GM19193 (cell line): Measurements from ENCODE around the gene TRIM6.

Source experiments
- POLR2A ChIP-seq: IDR thresholded peaks from 4 replicates; pipeline ENCODE4 v1.6.1; 2011; ENCODE audit not compliant: insufficient read depth, insufficient read length; ENCODE audit errors: extremely low read depth

TRIM6 gene

DNA sequence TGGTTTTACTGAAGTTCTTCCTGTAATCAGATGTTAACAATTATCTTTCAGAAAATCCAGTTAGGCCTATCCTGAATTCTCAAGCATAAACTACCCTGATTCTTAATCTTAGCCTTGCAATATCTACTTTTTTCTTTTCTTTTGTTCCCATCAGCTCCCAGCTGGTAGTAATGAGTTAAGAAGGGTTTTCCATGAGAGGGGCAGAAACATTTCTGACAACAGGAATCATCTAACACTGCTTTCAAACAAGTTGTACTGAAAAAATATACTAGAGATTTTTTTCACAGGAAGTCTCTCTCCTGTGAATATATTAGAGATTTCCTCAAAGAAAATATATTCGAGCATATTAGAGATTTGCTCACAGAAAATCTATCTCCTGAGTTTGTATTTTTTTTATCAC, 3.3 kb upstream of the TRIM6 start:
- TF ChIP-seq POLR2A = no peak

- no peak for TF ChIP-seq POLR2A
Observed at GRCh38 chr11:5597953-5598352, 1.5 kb downstream of the TRIM6 start.

GRCh38 chr11:5600374-5600851, 4.0 kb downstream of the TRIM6 start:
- TF ChIP-seq POLR2A = no peak

DNA sequence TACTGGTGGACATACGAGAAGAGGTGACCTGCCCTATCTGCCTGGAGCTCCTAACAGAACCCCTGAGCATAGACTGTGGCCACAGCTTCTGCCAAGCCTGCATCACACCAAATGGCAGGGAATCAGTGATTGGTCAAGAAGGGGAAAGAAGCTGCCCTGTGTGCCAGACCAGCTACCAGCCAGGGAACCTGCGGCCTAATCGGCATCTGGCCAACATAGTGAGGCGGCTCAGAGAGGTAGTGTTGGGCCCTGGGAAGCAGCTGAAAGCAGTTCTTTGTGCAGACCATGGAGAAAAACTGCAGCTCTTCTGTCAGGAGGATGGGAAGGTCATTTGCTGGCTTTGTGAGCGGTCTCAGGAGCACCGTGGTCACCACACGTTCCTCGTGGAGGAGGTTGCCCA, 6.9 kb downstream of the TRIM6 start:
- no peak for TF ChIP-seq POLR2A

DNA sequence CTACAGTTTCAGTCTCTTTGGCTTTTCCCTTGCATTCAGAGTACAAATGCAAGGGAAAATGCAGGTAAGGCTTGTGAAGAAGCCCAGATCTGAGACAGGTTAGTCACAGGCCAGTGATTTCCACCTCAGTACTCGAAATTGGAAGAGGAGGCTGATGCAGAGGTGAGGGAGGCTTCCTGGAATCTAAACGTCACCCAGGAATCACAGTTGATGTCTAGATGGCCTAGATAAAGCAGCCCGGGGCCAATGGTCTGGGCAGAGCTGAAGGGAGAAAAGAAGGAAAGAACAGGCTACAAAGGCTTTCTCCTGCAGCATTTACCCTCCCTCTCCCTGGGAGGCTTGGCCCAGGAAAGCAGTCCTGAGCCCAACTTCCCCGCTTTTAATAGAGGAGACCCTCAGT, 8.5 kb downstream of the TRIM6 start:
- TF ChIP-seq POLR2A = no peak

DNA sequence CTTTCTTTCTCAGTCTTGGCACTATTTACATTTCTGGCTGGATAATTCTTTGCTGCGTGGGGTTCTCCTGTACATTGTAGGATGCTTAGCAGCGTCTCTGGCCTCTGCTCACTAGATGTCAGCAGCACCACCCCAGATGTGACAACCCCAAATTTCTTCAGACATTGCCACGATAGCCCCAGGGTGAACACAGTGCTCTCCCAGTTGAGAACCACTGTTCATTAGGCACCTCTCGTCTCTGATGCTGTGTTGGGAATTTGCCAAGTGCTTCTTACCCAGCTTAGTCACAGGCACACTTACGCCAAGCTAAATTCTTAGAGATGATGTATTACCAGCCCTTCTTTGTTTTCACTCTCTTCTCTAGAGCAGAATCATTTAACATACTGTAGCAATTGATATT, 9.4 kb downstream of the TRIM6 start:
- TF ChIP-seq POLR2A = no peak

GRCh38 chr11:5608808-5609207, 12.4 kb downstream of the TRIM6 start:
- TF ChIP-seq POLR2A = no peak

DNA sequence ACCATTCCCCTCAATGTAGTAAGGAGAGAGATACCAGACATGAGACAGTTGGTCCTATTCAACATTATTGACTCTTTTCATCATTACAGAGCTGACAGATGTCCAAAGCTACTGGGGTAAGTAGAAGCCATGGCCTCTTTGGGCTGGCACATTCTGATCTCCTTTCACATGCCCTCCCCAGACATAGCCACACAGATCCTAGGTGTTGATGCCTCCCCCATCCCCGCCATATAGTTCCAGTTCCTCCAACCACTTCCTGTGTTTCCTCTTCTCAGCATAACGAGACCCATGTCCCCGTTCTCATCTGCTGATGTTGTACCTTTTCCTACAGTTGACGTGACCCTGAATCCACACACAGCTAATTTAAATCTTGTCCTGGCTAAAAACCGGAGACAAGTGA, 14.0 kb downstream of the TRIM6 start:
- TF ChIP-seq POLR2A = no peak

- no peak for TF ChIP-seq POLR2A
Observed at GRCh38 chr11:5611627-5612026, 15.2 kb downstream of the TRIM6 start.

- no peak for TF ChIP-seq POLR2A
Observed at GRCh38 chr11:5618807-5619206, 22.4 kb downstream of the TRIM6 start.

DNA sequence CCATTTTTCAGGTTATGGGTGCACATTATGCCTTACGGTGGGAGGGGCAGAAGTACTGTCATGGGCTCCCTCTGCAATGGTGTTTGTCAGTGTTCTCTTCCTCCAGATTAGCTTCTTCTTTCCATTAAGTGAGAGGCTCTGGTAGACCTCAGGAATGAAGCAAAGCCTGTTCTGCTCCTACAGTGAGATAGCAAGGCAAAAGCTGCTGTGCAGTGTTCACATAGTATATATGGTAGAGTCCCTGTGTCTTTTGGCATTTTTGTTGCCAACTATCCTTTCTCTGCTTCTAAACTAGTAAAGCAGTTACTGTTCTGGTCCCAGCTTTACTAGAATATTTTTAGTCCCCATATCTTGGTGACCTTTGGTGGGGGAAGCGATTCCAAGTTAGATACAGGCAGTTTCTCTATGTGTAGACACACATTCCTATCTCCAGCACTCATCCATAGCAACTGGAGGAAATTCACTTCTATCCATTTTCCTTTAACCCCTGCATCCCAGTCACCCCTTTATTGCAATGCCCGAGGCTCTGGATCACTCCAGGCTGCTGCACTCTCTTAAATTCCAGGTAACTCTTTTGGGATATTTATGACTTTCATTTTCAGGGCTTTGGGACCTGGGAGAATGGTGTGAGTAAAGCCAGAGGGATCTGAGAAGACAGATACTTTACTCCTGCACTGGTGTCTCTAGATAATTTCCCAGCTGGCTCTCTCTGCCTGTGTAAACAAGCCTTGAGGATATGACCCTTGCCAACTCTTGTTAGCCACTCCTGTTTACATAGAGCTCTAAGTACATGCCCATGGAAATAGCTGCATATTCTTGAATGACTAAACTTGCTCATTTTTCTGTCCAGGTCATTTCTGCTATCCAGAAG, 24.4 kb downstream of the TRIM6 start:
- no peak for TF ChIP-seq POLR2A

DNA sequence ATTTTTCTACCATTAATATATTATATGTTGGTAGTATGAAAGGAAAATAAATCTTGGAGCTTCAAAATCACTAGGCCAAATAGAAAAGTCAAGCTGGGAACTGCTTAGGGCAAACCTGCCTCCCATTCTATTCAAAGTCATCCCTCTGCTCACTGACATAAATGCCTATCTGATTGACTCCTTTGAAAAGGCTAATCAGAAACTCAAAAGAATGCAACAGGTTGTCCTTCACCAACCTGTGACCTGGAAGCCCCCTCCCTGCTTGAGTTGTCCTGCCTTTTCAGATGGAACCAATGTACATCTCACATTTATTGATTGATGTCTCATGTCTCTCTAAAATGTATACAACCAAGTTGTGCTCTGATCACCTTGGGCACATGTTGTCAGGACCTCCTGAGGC, 25.1 kb downstream of the TRIM6 start:
- TF ChIP-seq POLR2A = no peak

- no peak for TF ChIP-seq POLR2A
Observed at GRCh38 chr11:5622802-5623201, 26.4 kb downstream of the TRIM6 start.

DNA sequence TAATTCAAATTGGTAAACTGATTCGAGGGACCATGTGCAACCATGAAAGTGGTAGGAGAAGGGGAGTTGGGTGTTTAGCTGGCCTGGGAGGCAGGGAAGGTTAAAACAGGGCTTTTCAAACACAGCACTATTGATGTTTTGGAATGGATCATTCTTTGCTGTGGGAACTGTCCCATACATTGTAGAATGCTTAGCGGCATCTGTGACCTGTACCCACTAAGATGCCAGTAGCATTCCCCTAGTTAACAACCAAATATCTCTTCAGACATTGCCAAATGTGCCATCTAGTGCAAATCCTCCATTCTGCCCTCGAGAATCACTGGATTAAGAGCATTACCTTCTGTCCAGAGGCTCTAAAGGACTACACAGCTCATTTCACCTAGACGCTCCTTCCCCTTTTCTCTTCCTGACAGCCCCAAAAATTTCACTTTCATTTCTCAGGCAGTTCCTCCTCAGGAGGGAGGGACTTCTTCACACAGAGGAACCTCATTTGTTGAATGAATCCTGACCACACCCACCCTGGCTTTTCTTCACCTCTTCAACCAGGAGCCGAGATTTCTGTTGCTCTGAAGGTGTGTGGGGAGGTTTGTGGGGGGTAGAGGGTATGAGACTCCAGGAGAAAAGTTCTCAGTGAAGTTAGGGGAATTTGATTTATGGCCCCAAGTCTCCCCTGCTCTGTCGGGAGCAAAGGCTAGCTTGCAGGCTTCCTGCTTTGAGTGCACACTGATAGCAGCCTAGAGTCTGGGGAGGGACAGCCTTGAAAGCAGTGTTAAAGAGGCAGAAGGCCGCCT, 28.2 kb downstream of the TRIM6 start, which contains the start of gene TRIM34:
TSS of gene TRIM34 (plus strand) at position 513 of the 791 bp plus-strand sequence. CDS start 7,331 bp downstream, outside the sequence.
- TF ChIP-seq POLR2A = peak; percentile 67

GRCh38 chr11:5625281-5625680, 28.8 kb downstream of the TRIM6 start:
- TF ChIP-seq POLR2A = no peak

GRCh38 chr11:5626196-5626595, 29.8 kb downstream of the TRIM6 start:
- TF ChIP-seq POLR2A = no peak

DNA sequence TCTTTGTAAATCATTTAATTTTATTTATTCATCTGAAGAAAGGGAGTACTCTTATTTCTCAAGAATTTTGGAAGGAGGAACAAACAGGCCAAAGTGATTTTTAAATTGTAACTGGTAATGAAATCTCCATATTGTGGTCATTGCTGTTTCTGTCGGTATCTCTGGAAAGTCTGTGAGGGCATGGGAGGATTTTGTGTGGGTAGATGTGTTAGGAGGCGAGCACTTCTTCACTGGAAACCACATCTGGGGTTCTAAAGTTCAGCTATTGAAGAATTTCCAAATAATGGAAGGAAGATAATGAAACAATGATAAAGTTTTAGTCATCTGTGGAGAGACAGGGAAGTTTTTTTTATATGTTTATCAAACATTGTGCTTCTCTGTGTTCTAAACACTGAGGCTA, 35.0 kb downstream of the TRIM6 start:
- no peak for TF ChIP-seq POLR2A
